ENCODE results near the gene NMT1.

- TF ChIP-seq POLR2A (IDR thresholded peaks at IDR 0.05) = no peak
- no peak for TF ChIP-seq CTCF (IDR thresholded peaks at IDR 0.05)
- no peak for TF ChIP-seq POLR2AphosphoS5 (IDR thresholded peaks at IDR 0.05)
Observed at GRCh38 chr17:45129426-45129939, 68.4 kb downstream of the NMT1 start.

Measured in prostate gland (tissue), 2 donors.